Fibroblast of gingiva (primary cell): ENCODE results near the gene PTMS.
A peak's percentile ranks its signal among the peaks of the same experiment; 100 is the strongest.

ENCODE experiments used
- DNase-seq: peaks from one replicate; pipeline ENCODE4 v3.0.0-alpha.2; 2011; ENCODE audit warnings: low read depth

PTMS gene

GRCh38 chr12:6771509-6772330 lies 5.6 kb downstream of the PTMS start:
- no peak for DNase-seq

- DNase-seq = no peak
These were observed 6.2 kb downstream of the PTMS start, which contains the start of gene LAG3 for GRCh38 chr12:6772331-6772695. LAG3 (plus strand) TSS chr12:6772520; CDS start chr12:6772853, 333 bp downstream.

GRCh38 chr12:6772726-6773589 lies 6.8 kb downstream of the PTMS start:
- DNase-seq = no peak

GRCh38 chr12:6773590-6774351 lies 7.6 kb downstream of the PTMS start:
- no peak for DNase-seq

GRCh38 chr12:6774499-6775062 lies 8.4 kb downstream of the PTMS start:
- DNase-seq = no peak

GRCh38 chr12:6775185-6776174 lies 9.3 kb downstream of the PTMS start:
- no peak for DNase-seq

GRCh38 chr12:6777386-6777785 lies 11.2 kb downstream of the PTMS start:
- DNase-seq = no peak

- DNase-seq = peak; percentile 41
These were observed 12.0 kb downstream of the PTMS start for GRCh38 chr12:6778217-6778573.

GRCh38 chr12:6778574-6779550 lies 12.7 kb downstream of the PTMS start:
- peak; percentile 88 for DNase-seq

- no peak for DNase-seq
These were observed 13.7 kb downstream of the PTMS start for GRCh38 chr12:6779708-6780432.

- DNase-seq = no peak
These were observed 14.4 kb downstream of the PTMS start for GRCh38 chr12:6780573-6780972.

GRCh38 chr12:6782119-6782518 lies 16.0 kb downstream of the PTMS start:
- no peak for DNase-seq

GRCh38 chr12:6782850-6783566 lies 16.8 kb downstream of the PTMS start:
- no peak for DNase-seq

GRCh38 chr12:6783828-6784227 lies 17.7 kb downstream of the PTMS start:
- DNase-seq = no peak

- no peak for DNase-seq
These were observed 18.1 kb downstream of the PTMS start for GRCh38 chr12:6784296-6784695.

- no peak for DNase-seq
These were observed 18.6 kb downstream of the PTMS start for GRCh38 chr12:6784761-6785160.

GRCh38 chr12:6786416-6787094 lies 20.4 kb downstream of the PTMS start:
- DNase-seq = no peak

GRCh38 chr12:6787309-6787708 lies 21.1 kb downstream of the PTMS start:
- DNase-seq = no peak
